Fibroblast of lung (primary cell): ENCODE measurements around the gene ETS1. TPM values are rescaled to one million over a fixed set of nuclear protein-coding genes. Genes with fewer than 3 reads are reported as not detected.

Experiments
- DNase-seq, 2 donors: peaks; one replicate each; pipeline versions ENCODE4 v3.0.0 to v3.0.0-alpha.2; 2010; ENCODE audit warnings: low read depth in 2 of 2
- H2AFZ ChIP-seq: 2 replicates; pipeline ENCODE4 v1.5.1; 2012; ENCODE audit warnings: low read length, control low read depth, inconsistent platforms
- H3K27ac ChIP-seq: 2 replicates; pipeline ENCODE4 v1.5.1; 2011; ENCODE audit warnings: low read length, control low read depth; ENCODE audit not compliant: insufficient read depth
- H3K27me3 ChIP-seq: 2 replicates; pipeline ENCODE4 v1.5.1; 2011; ENCODE audit warnings: mild to moderate bottlenecking, low read length; ENCODE audit not compliant: control insufficient read depth, insufficient read depth
- H3K36me3 ChIP-seq: 2 replicates; pipeline ENCODE4 v1.5.1; 2011; ENCODE audit warnings: low read length; ENCODE audit not compliant: control insufficient read depth, insufficient read depth
- H3K4me1 ChIP-seq: 2 replicates; pipeline ENCODE4 v1.5.1; 2011; ENCODE audit warnings: low read length; ENCODE audit not compliant: control insufficient read depth, insufficient read depth; ENCODE audit errors: extremely low read depth
- H3K4me2 ChIP-seq: 2 replicates; pipeline ENCODE4 v1.5.1; 2011; ENCODE audit warnings: low read length, control low read depth; ENCODE audit not compliant: insufficient read depth; ENCODE audit errors: extremely low read depth
- H3K4me3 ChIP-seq, 4 experiments: fragments of 200-600 bp in 1 of 4; sonication (generic) in 1 of 4; replicated peaks in 1 of 4; 2 replicates each; pipeline ENCODE4 v1.5.1; 2011 to 2016; ENCODE audit warnings: low read length in 4 of 4, low read depth in 3 of 4, mild to moderate bottlenecking in 3 of 4, control low read depth in 2 of 4, inconsistent platforms in 1 of 4, mixed read lengths in 1 of 4; ENCODE audit not compliant: insufficient read depth in 1 of 4; ENCODE audit errors: control extremely low read depth in 1 of 4
- H3K79me2 ChIP-seq: 2 replicates; pipeline ENCODE4 v1.5.1; 2012; ENCODE audit warnings: mild to moderate bottlenecking, low read length, inconsistent platforms; ENCODE audit not compliant: control insufficient read depth, insufficient read depth
- H3K9ac ChIP-seq: 2 replicates; pipeline ENCODE4 v1.5.1; 2011; ENCODE audit warnings: mild to moderate bottlenecking, low read length, control low read depth; ENCODE audit not compliant: insufficient read depth
- H3K9me3 ChIP-seq: 2 replicates; pipeline ENCODE4 v1.5.1; 2012; ENCODE audit warnings: low read depth, low read length; ENCODE audit not compliant: control insufficient read depth, insufficient read depth
- H4K20me1 ChIP-seq: 2 replicates; pipeline ENCODE4 v1.5.1; 2011; ENCODE audit warnings: low read length; ENCODE audit not compliant: control insufficient read depth, insufficient read depth; ENCODE audit errors: extremely low read depth
- CTCF ChIP-seq, 2 donors: IDR thresholded peaks in 1 of 2; conservative IDR thresholded peaks in 1 of 2; 1 replicate in 1 of 2; 2 replicates in 1 of 2; pipeline ENCODE4 v1.5.1; 2011 to 2012; ENCODE audit warnings: low read length in 2 of 2, control low read depth in 1 of 2, inconsistent platforms in 1 of 2, low read depth in 1 of 2, mild to moderate bottlenecking in 1 of 2
- EZH2 ChIP-seq: IDR thresholded peaks from 2 replicates; pipeline ENCODE4 v1.5.1; 2012; ENCODE audit warnings: low read length, control low read depth, mild to moderate bottlenecking; ENCODE audit errors: missing control alignments
- polyA plus RNA-seq, 2 donors: library from polyadenylated mRNA; depleted of rRNA in 1 of 2; stranded (reverse) in 1 of 2; unstranded in 1 of 2; fragments of >200 nt; gene quantifications; 2 replicates each; pipeline ENCODE4 v1.2.1, GENCODE V29; 2011 to 2012; ENCODE audit warnings: missing spikeins in 1 of 2
- total RNA-seq: library from RNA; depleted of rRNA; stranded (reverse); fragments of >200 nt; gene quantifications from 2 replicates; pipeline ENCODE4 v1.2.1, GENCODE V29; 2014

ETS1 gene
- total and polyA plus RNA-seq, 2 donors (not counting 1 experiment from before 2014, with no cell fraction given) = 51.5 to 51.7 TPM

- Histone ChIP-seq H3K9ac (no peak overlapping the region), H3K36me3 (no peaks in the 10 kb centered on the region), H2AFZ (no peak overlapping the region), H3K9me3 (no peaks in the 10 kb centered on the region), H3K27me3 (no peaks in the 10 kb centered on the region), H3K79me2 (no peaks in the 10 kb centered on the region), H3K4me3 (no peak overlapping the region), H3K4me2 (no peak overlapping the region), H3K27ac (no peak overlapping the region), H3K4me1 (peaks cover 7% of the 10 kb centered on the region), H4K20me1 (no peaks in the 10 kb centered on the region)
- TF ChIP-seq CTCF (conservative IDR thresholded peaks at IDR 0.05 in 1 of 2, IDR thresholded peaks at IDR 0.05 in 1 of 2; ENCODE audit: low read depth in 1 of 2, low read length in 2 of 2) (no peak), EZH2 (no peak)
- no peak for DNase-seq
These were observed 35.6 kb downstream of the ETS1 start for GRCh38 chr11:128551611-128552335.

GRCh38 chr11:128551058-128551457 is 36.3 kb downstream of the ETS1 start:
- Histone ChIP-seq H3K27ac (no peak overlapping the region), H3K27me3 (no peaks in the 10 kb centered on the region), H3K4me1 (peaks cover 7% of the 10 kb centered on the region), H4K20me1 (no peaks in the 10 kb centered on the region), H3K4me2 (no peak overlapping the region), H2AFZ (no peak overlapping the region), H3K4me3 (no peak overlapping the region), H3K9me3 (no peaks in the 10 kb centered on the region), H3K36me3 (no peaks in the 10 kb centered on the region), H3K79me2 (no peaks in the 10 kb centered on the region), H3K9ac (no peak overlapping the region)
- DNase-seq = no peak
- TF ChIP-seq CTCF (conservative IDR thresholded peaks at IDR 0.05 in 1 of 2, IDR thresholded peaks at IDR 0.05 in 1 of 2; ENCODE audit: low read depth in 1 of 2, low read length in 2 of 2) (no peak), EZH2 (no peak)

GRCh38 chr11:128550261-128550821 is 37.0 kb downstream of the ETS1 start:
- no peak overlapping the region for H3K4me3 ChIP-seq
- no peaks in the 10 kb centered on the region for H3K9me3 ChIP-seq
- no peak overlapping the region for H3K4me2 ChIP-seq
- TF ChIP-seq EZH2 = no peak
- TF ChIP-seq CTCF (conservative IDR thresholded peaks at IDR 0.05 in 1 of 2, IDR thresholded peaks at IDR 0.05 in 1 of 2; ENCODE audit: low read depth in 1 of 2, low read length in 2 of 2) = no peak
- no peaks in the 10 kb centered on the region for H4K20me1 ChIP-seq
- H3K27me3 ChIP-seq = no peaks in the 10 kb centered on the region
- H3K27ac ChIP-seq = no peak overlapping the region
- DNase-seq = no peak
- H3K4me1 ChIP-seq = peaks cover 7% of the 10 kb centered on the region
- no peaks in the 10 kb centered on the region for H3K79me2 ChIP-seq
- no peaks in the 10 kb centered on the region for H3K36me3 ChIP-seq
- no peak overlapping the region for H2AFZ ChIP-seq
- H3K9ac ChIP-seq = no peak overlapping the region
